IMR-90 (cell line): ENCODE data around the gene GSE1. TPM values are rescaled to one million over a fixed set of nuclear protein-coding genes. Genes with fewer than 3 reads are reported as not detected.

Experiments
- ATAC-seq: fragments of 200-7000 bp; cut with Tn5 transposase; 2 replicates; pipeline ENCODE4 v1.9.1; 2020; ENCODE audit warnings: low read depth, mild to moderate bottlenecking, moderate library complexity
- BruUV-seq: library from RNA; stranded (reverse); fragments of 400-500 nt; replicated peaks from 2 replicates; lab custom pipeline; 2021; lab: Mats Ljungman, UMichigan
- CTCF ChIA-PET: fragments of 300-600 bp; formaldehyde crosslinking; extraction: SDS; loops from one replicate; lab custom pipeline; 2021; ENCODE audit warnings: antibody characterized with exemption; lab: Yijun Ruan, JAX
- POLR2A ChIA-PET: fragments of 300-600 bp; sonication (Branson Sonifier 250); formaldehyde crosslinking; loops from one replicate; lab custom pipeline; 2022; ENCODE audit warnings: antibody characterized with exemption; ENCODE audit not compliant: unreplicated experiment; lab: Charles Lee
- DNase-seq: peaks from one replicate; pipeline ENCODE4 v3.0.0; 2013
- H2AFZ ChIP-seq: replicated peaks from 2 replicates; pipeline ENCODE3; 2013; ENCODE audit warnings: low read length, mild to moderate bottlenecking; ENCODE audit not compliant: poor library complexity
- H2AK5ac ChIP-seq: 2 replicates; pipeline ENCODE4 v1.6.1; 2013; ENCODE audit warnings: low read depth, low read length, inconsistent platforms
- H2AK9ac ChIP-seq: replicated peaks from 2 replicates; pipeline ENCODE3; 2013; ENCODE audit warnings: mild to moderate bottlenecking, low read depth, low read length, moderate library complexity; ENCODE audit not compliant: poor library complexity
- H2BK120ac ChIP-seq: 2 replicates; pipeline ENCODE4 v1.6.1; 2013; ENCODE audit warnings: low read depth, low read length, inconsistent platforms
- H2BK15ac ChIP-seq: 3 replicates; pipeline ENCODE4 v1.6.1; 2013; ENCODE audit warnings: low read depth, low read length, inconsistent platforms
- H2BK20ac ChIP-seq: 2 replicates; pipeline ENCODE4 v1.6.1; 2013; ENCODE audit warnings: low read depth, mild to moderate bottlenecking, inconsistent platforms, low read length, moderate library complexity
- H2BK5ac ChIP-seq: 2 replicates; pipeline ENCODE4 v1.6.1; 2013; ENCODE audit warnings: mild to moderate bottlenecking, low read depth, low read length, inconsistent platforms; ENCODE audit not compliant: poor library complexity, severe bottlenecking
- H3K14ac ChIP-seq: replicated peaks from 2 replicates; pipeline ENCODE4 v1.6.1; 2013; ENCODE audit warnings: low read depth, low read length, inconsistent platforms
- H3K18ac ChIP-seq: 2 replicates; pipeline ENCODE4 v1.6.1; 2013; ENCODE audit warnings: low read depth, low read length, control low read depth
- H3K23ac ChIP-seq: 2 replicates; pipeline ENCODE4 v1.6.1; 2013; ENCODE audit warnings: low read depth, low read length, inconsistent platforms
- H3K27ac ChIP-seq: 2 replicates; pipeline ENCODE4 v1.5.1; 2013; ENCODE audit warnings: mild to moderate bottlenecking, control low read depth, low read length; ENCODE audit not compliant: insufficient read depth
- H3K27me3 ChIP-seq: 2 replicates; pipeline ENCODE4 v1.6.1; 2013; ENCODE audit warnings: low read length; ENCODE audit not compliant: control insufficient read depth, insufficient read depth
- H3K36me3 ChIP-seq: 2 replicates; pipeline ENCODE4 v1.6.1; 2013; ENCODE audit warnings: low read length, mixed read lengths; ENCODE audit not compliant: control insufficient read depth, insufficient read depth
- H3K4ac ChIP-seq: 2 replicates; pipeline ENCODE4 v1.6.1; 2013; ENCODE audit warnings: low read depth, low read length, inconsistent platforms
- H3K4me1 ChIP-seq: 2 replicates; pipeline ENCODE4 v1.6.1; 2013; ENCODE audit warnings: low read length, mixed read lengths; ENCODE audit not compliant: control insufficient read depth, insufficient read depth
- H3K4me2 ChIP-seq: 2 replicates; pipeline ENCODE4 v1.6.1; 2013; ENCODE audit warnings: low read depth, mild to moderate bottlenecking, control low read depth, low read length, moderate library complexity
- H3K4me3 ChIP-seq: 2 replicates; pipeline ENCODE4 v1.5.1; 2013; ENCODE audit warnings: low read depth, mild to moderate bottlenecking, control low read depth, low read length, moderate library complexity; ENCODE audit not compliant: insufficient read depth
- H3K56ac ChIP-seq: 2 replicates; pipeline ENCODE4 v1.6.1; 2013; ENCODE audit warnings: low read length, inconsistent platforms; ENCODE audit not compliant: insufficient read depth; ENCODE audit errors: extremely low read depth
- H3K79me1 ChIP-seq, 2 experiments: 2 replicates each; pipeline ENCODE4 v1.6.1; 2013; ENCODE audit warnings: low read length in 2 of 2, inconsistent platforms in 1 of 2, low read depth in 1 of 2
- H3K9ac ChIP-seq: 2 replicates; pipeline ENCODE4 v1.6.1; 2013; ENCODE audit warnings: low read depth, low read length, control low read depth
- H3K9me1 ChIP-seq: 2 replicates; pipeline ENCODE4 v1.6.1; 2013; ENCODE audit warnings: low read length, inconsistent platforms; ENCODE audit not compliant: insufficient read depth
- H3K9me3 ChIP-seq: 2 replicates; pipeline ENCODE4 v1.6.1; 2013; ENCODE audit warnings: low read length; ENCODE audit not compliant: control insufficient read depth, insufficient read depth
- H4K20me1 ChIP-seq: 2 replicates; pipeline ENCODE4 v1.6.1; 2013; ENCODE audit warnings: low read length, inconsistent platforms; ENCODE audit not compliant: insufficient read depth
- H4K5ac ChIP-seq: 2 replicates; pipeline ENCODE4 v1.6.1; 2013; ENCODE audit warnings: mild to moderate bottlenecking, low read depth, low read length, control low read depth
- H4K8ac ChIP-seq, 2 experiments: 2 replicates each; pipeline ENCODE4 v1.6.1; 2013; ENCODE audit warnings: low read depth in 2 of 2, low read length in 2 of 2, control low read depth in 1 of 2, inconsistent platforms in 1 of 2
- H4K91ac ChIP-seq: 2 replicates; pipeline ENCODE4 v1.6.1; 2013; ENCODE audit warnings: low read depth, low read length, inconsistent platforms; ENCODE audit not compliant: insufficient read depth
- CEBPB ChIP-seq: IDR thresholded peaks from 2 replicates; pipeline ENCODE4 v1.6.1; 2012; ENCODE audit warnings: low read depth, low read length, improper control_type of control experiment
- FOS ChIP-seq: fragments of 150-350 bp; IDR thresholded peaks from 2 replicates; pipeline ENCODE4 v1.6.1; 2016; ENCODE audit warnings: low read depth, low read length
- MAFK ChIP-seq: IDR thresholded peaks from 2 replicates; pipeline ENCODE4 v1.6.1; 2012; ENCODE audit warnings: low read depth, low read length, improper control_type of control experiment
- MAZ ChIP-seq: IDR thresholded peaks from 2 replicates; pipeline ENCODE4 v1.6.1; 2012; ENCODE audit warnings: low read depth, mild to moderate bottlenecking, low read length, improper control_type of control experiment, moderate library complexity, borderline replicate concordance
- POLR2A ChIP-seq: IDR thresholded peaks from 2 replicates; pipeline ENCODE4 v1.6.1; 2012; ENCODE audit warnings: mild to moderate bottlenecking, low read depth, low read length
- RCOR1 ChIP-seq: IDR thresholded peaks from 2 replicates; pipeline ENCODE4 v1.6.1; 2012; ENCODE audit warnings: mild to moderate bottlenecking, low read length, improper control_type of control experiment; ENCODE audit not compliant: insufficient replicate concordance
- RFX5 ChIP-seq: IDR thresholded peaks from 2 replicates; pipeline ENCODE4 v1.8.0; 2012; ENCODE audit warnings: low read depth, mild to moderate bottlenecking, low read length, moderate library complexity
- SMC3 ChIP-seq: fragments of 150-350 bp; IDR thresholded peaks from 2 replicates; pipeline ENCODE4 v1.6.1; 2016; ENCODE audit warnings: low read depth, mild to moderate bottlenecking, antibody characterized with exemption, low read length, moderate library complexity
- USF2 ChIP-seq: fragments of 150-350 bp; IDR thresholded peaks from 2 replicates; pipeline ENCODE4 v1.6.1; 2017; ENCODE audit warnings: mild to moderate bottlenecking, antibody characterized with exemption, low read length, low read depth
- WGBS, 2 experiments: methylation state at CpG; one replicate each; pipeline versions ENCODE4 v1.1.5 to v1.1.7; 2013; ENCODE audit warnings: missing lambda C conversion rate in 2 of 2; ENCODE audit not compliant: insufficient read length in 1 of 2; ENCODE audit errors: extremely low coverage in 2 of 2; 5-methylcytosine and 5-hydroxymethylcytosine counted together
- dilution Hi-C: fragments of 300-500 bp; cut with HindIII; formaldehyde crosslinking; loops from one replicate; pipeline ENCODE4 v1.14.3; 2018; ENCODE audit warnings: low sequenced_read_pairs; ENCODE audit not compliant: unreplicated experiment
- in situ Hi-C: fragments of 300-500 bp; cut with MboI; formaldehyde crosslinking; loops from 3 replicates; pipeline ENCODE4 v1.14.3; 2019; ENCODE audit warnings: low sequenced_read_pairs, inconsistent platforms, mixed read lengths
- intact Hi-C: fragments of 100-400 bp; cut with micrococcal nuclease; formaldehyde crosslinking; loops from 2 replicates; pipeline ENCODE4 v1.10.0; 2022
- polyA plus RNA-seq, 3 experiments: library from polyadenylated mRNA; depleted of rRNA; stranded (reverse); fragments of >200 nt; gene quantifications; 2 replicates each; pipeline ENCODE4 v1.2.3, GENCODE V29; 2012; ENCODE audit warnings: low replicate concordance in 1 of 3
- total RNA-seq: library from RNA; depleted of rRNA; stranded (reverse); fragments of >200 nt; gene quantifications from 2 replicates; pipeline ENCODE4 v1.2.3, GENCODE V29; 2012
- TF ChIP-seq, protein P1 (sequence below): fragments of 150-350 bp; IDR thresholded peaks from 2 replicates; pipeline ENCODE4 v1.6.1; 2016; ENCODE audit warnings: low read depth, mild to moderate bottlenecking, low read length, moderate library complexity, borderline replicate concordance
- TF ChIP-seq, protein P2 (sequence below): conservative IDR thresholded peaks from 2 replicates; pipeline ENCODE4 v1.5.1; 2012; ENCODE audit warnings: mild to moderate bottlenecking, low read depth, low read length, improper control_type of control experiment

GSE1 gene
- total and polyA plus RNA-seq, 2 of the 4 experiments (the other 2 are of a cell fraction): 14.9 to 25.5 TPM

DNA sequence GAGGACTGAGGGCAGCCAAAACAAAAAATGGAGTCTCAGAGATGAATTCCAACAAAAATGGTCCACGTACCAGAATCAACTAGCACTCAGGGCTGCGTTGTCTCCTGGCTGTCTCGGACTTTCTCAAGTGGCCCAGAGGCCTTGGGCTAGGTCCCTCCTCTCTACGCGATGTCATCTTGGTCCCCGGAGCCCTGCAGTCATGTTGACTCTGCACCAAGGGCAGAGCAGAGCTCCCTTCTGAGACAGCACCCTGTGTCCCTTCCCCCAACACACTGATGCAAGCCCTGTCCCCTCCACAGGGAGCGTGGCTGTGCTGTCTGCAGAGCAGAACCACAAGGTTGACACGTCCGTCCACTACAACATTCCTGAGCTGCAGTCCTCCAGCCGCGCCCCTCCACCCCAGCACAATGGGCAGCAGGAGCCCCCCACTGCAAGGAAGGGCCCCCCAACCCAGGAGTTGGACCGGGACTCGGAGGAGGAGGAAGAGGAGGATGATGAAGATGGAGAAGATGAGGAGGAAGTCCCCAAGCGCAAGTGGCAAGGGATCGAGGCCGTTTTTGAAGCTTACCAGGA, 54.8 kb downstream of the GSE1 start:
- ChIA-PET POLR2A (no interaction called here), CTCF (no interaction called here)
- no peak overlapping the region for H3K27ac ChIP-seq
- no peak overlapping the region for H2BK5ac ChIP-seq
- no peak overlapping the region for H4K91ac ChIP-seq
- H3K79me1 ChIP-seq: no peaks in the 10 kb centered on the region; a peak in 2 of 4 replicates
- no peak overlapping the region for H2BK120ac ChIP-seq
- no peak overlapping the region for H3K4me2 ChIP-seq
- dilution Hi-C loops (no loop called here), intact Hi-C loops (no loop called here), in situ Hi-C loops (no loop called here)
- H3K4ac ChIP-seq: no peak overlapping the region
- H3K4me3 ChIP-seq: no peak overlapping the region
- no peak overlapping the region for H3K9ac ChIP-seq
- peaks cover 3% of the 10 kb centered on the region; the same call in 1 of the 2 replicates for H3K9me1 ChIP-seq
- no peak overlapping the region for H4K5ac ChIP-seq
- BruUV-seq: no TSS peak
- no peak for TF ChIP-seq USF2
- no peak for TF ChIP-seq POLR2A
- no peak for TF ChIP-seq FOS
- no peak for TF ChIP-seq MAZ
- TF ChIP-seq MAFK: no peak
- TF ChIP-seq SMC3: no peak
- TF ChIP-seq, protein P1, sequence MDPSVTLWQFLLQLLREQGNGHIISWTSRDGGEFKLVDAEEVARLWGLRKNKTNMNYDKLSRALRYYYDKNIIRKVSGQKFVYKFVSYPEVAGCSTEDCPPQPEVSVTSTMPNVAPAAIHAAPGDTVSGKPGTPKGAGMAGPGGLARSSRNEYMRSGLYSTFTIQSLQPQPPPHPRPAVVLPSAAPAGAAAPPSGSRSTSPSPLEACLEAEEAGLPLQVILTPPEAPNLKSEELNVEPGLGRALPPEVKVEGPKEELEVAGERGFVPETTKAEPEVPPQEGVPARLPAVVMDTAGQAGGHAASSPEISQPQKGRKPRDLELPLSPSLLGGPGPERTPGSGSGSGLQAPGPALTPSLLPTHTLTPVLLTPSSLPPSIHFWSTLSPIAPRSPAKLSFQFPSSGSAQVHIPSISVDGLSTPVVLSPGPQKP: no peak
- TF ChIP-seq CEBPB: no peak
- TF ChIP-seq, protein P2, sequence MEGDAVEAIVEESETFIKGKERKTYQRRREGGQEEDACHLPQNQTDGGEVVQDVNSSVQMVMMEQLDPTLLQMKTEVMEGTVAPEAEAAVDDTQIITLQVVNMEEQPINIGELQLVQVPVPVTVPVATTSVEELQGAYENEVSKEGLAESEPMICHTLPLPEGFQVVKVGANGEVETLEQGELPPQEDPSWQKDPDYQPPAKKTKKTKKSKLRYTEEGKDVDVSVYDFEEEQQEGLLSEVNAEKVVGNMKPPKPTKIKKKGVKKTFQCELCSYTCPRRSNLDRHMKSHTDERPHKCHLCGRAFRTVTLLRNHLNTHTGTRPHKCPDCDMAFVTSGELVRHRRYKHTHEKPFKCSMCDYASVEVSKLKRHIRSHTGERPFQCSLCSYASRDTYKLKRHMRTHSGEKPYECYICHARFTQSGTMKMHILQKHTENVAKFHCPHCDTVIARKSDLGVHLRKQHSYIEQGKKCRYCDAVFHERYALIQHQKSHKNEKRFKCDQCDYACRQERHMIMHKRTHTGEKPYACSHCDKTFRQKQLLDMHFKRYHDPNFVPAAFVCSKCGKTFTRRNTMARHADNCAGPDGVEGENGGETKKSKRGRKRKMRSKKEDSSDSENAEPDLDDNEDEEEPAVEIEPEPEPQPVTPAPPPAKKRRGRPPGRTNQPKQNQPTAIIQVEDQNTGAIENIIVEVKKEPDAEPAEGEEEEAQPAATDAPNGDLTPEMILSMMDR: no peak
- no peak for TF ChIP-seq RCOR1
- no peak for TF ChIP-seq RFX5
- no peak overlapping the region for H2AK9ac ChIP-seq
- no peaks in the 10 kb centered on the region for H3K27me3 ChIP-seq
- no peak overlapping the region for H2AFZ ChIP-seq
- H2BK20ac ChIP-seq: no peak overlapping the region
- peaks cover 72% of the 10 kb centered on the region for H3K36me3 ChIP-seq
- H3K4me1 ChIP-seq: no peaks in the 10 kb centered on the region
- H4K8ac ChIP-seq: no peak overlapping the region
- H2AK5ac ChIP-seq: no peak overlapping the region
- H3K18ac ChIP-seq: no peak overlapping the region
- no peak overlapping the region for H3K14ac ChIP-seq
- WGBS, 2 experiments: 93% methylated on average over 6 of the region's 16 CpGs; no CpG with 5 or more reads in 1 of the 2 experiments
- no peaks in the 10 kb centered on the region for H4K20me1 ChIP-seq
- H3K23ac ChIP-seq: no peak overlapping the region
- no peak overlapping the region for H2BK15ac ChIP-seq
- H3K56ac ChIP-seq: no peak overlapping the region
- DNase-seq (no peak), ATAC-seq (no peak)
- no peaks in the 10 kb centered on the region for H3K9me3 ChIP-seq
